Osteoblast (primary cell): ENCODE results near the gene ELOVL7. TPM values are rescaled to one million over a fixed set of nuclear protein-coding genes. Genes with fewer than 3 reads are reported as not detected.

Experiments
- DNase-seq: peaks from one replicate; pipeline ENCODE4 v3.0.0; 2011; ENCODE audit warnings: low spot score, mixed read lengths; ENCODE audit not compliant: insufficient read length; ENCODE audit errors: missing footprints
- H2AFZ ChIP-seq: 2 replicates; pipeline ENCODE4 v1.6.0; 2011; ENCODE audit warnings: mild to moderate bottlenecking, low read length
- H3K27ac ChIP-seq: 2 replicates; pipeline ENCODE4 v1.5.1; 2011; ENCODE audit warnings: mild to moderate bottlenecking, low read depth, low read length, moderate library complexity
- H3K27me3 ChIP-seq: 2 replicates; pipeline ENCODE4 v1.6.0; 2012; ENCODE audit warnings: mild to moderate bottlenecking, control low read depth, inconsistent platforms, low read length, moderate library complexity; ENCODE audit not compliant: insufficient read depth
- H3K36me3 ChIP-seq: 2 replicates; pipeline ENCODE4 v1.5.1; 2011; ENCODE audit warnings: mild to moderate bottlenecking, low read length, control low read depth, moderate library complexity; ENCODE audit not compliant: insufficient read depth
- H3K4me1 ChIP-seq: 2 replicates; pipeline ENCODE4 v1.5.1; 2011; ENCODE audit warnings: mild to moderate bottlenecking, low read length, control low read depth, moderate library complexity; ENCODE audit not compliant: insufficient read depth
- H3K4me2 ChIP-seq: 2 replicates; pipeline ENCODE4 v1.6.0; 2011; ENCODE audit warnings: mild to moderate bottlenecking, low read length; ENCODE audit not compliant: insufficient read depth
- H3K4me3 ChIP-seq: fragments of 200-600 bp; sonication (generic); 3 replicates; pipeline ENCODE4 v1.5.1; 2012; ENCODE audit warnings: mild to moderate bottlenecking, low read length, inconsistent platforms; ENCODE audit not compliant: insufficient read depth
- H3K79me2 ChIP-seq: 2 replicates; pipeline ENCODE4 v1.6.0; 2012; ENCODE audit warnings: mild to moderate bottlenecking, low read length, control low read depth, inconsistent platforms; ENCODE audit not compliant: insufficient read depth
- H3K9me3 ChIP-seq: 2 replicates; pipeline ENCODE4 v1.5.1; 2011; ENCODE audit warnings: low read depth, low read length, control low read depth
- H4K20me1 ChIP-seq: 2 replicates; pipeline ENCODE4 v1.6.0; 2012; ENCODE audit warnings: mild to moderate bottlenecking, low read length, control low read depth; ENCODE audit not compliant: insufficient read depth
- CTCF ChIP-seq: IDR thresholded peaks from 2 replicates; pipeline ENCODE4 v1.5.1; 2011; ENCODE audit warnings: mild to moderate bottlenecking, low read depth, low read length, moderate library complexity; ENCODE audit errors: extremely low read depth
- total RNA-seq: library from RNA; depleted of rRNA; stranded (reverse); fragments of >200 nt; gene quantifications from 2 replicates; pipeline ENCODE4 v1.2.3, GENCODE V29; 2012

The ELOVL7 gene
- total RNA-seq, 1 donor, result under 0.01 TPM

- TF ChIP-seq CTCF, result no peak
- Histone ChIP-seq H4K20me1 (no peaks in the 10 kb centered on the region), H3K79me2 (no peaks in the 10 kb centered on the region), H3K4me3 (no peak overlapping the region), H3K4me2 (no peak overlapping the region), H3K36me3 (no peaks in the 10 kb centered on the region), H3K27me3 (peaks cover 10% of the 10 kb centered on the region), H3K4me1 (peaks cover 3% of the 10 kb centered on the region), H3K9me3 (no peaks in the 10 kb centered on the region), H3K27ac (no peak overlapping the region), H2AFZ (no peak overlapping the region)
- no peak for DNase-seq
These were observed 138.9 kb downstream of the ELOVL7 start for GRCh38 chr5:60705144-60705543.

GRCh38 chr5:60703944-60704343 lies 140.1 kb downstream of the ELOVL7 start:
- DNase-seq, result no peak
- H3K27me3 ChIP-seq, result peaks cover 9% of the 10 kb centered on the region
- no peaks in the 10 kb centered on the region for H3K9me3 ChIP-seq
- no peaks in the 10 kb centered on the region for H3K36me3 ChIP-seq
- peaks cover 6% of the 10 kb centered on the region for H3K4me1 ChIP-seq
- no peak for TF ChIP-seq CTCF
- no peak overlapping the region for H3K4me3 ChIP-seq
- H3K79me2 ChIP-seq, result no peaks in the 10 kb centered on the region
- no peak overlapping the region for H3K27ac ChIP-seq
- no peaks in the 10 kb centered on the region for H4K20me1 ChIP-seq
- H3K4me2 ChIP-seq, result no peak overlapping the region
- H2AFZ ChIP-seq, result no peak overlapping the region

Other genes starting within 250 kb of the ELOVL7 start
- gene DEPDC1B, start 144.1 kb downstream of the ELOVL7 start, total RNA-seq, result 1.4 and 1.8 TPM in 2 replicates
- gene ERCC8, start 100.8 kb upstream of the ELOVL7 start, total RNA-seq, result 20.0 and 23.2 TPM in 2 replicates
- gene NDUFAF2, start 100.9 kb upstream of the ELOVL7 start, total RNA-seq, result 22.1 and 24.5 TPM in 2 replicates